ENCODE results near the gene FMOD.

Gene FMOD

DNA sequence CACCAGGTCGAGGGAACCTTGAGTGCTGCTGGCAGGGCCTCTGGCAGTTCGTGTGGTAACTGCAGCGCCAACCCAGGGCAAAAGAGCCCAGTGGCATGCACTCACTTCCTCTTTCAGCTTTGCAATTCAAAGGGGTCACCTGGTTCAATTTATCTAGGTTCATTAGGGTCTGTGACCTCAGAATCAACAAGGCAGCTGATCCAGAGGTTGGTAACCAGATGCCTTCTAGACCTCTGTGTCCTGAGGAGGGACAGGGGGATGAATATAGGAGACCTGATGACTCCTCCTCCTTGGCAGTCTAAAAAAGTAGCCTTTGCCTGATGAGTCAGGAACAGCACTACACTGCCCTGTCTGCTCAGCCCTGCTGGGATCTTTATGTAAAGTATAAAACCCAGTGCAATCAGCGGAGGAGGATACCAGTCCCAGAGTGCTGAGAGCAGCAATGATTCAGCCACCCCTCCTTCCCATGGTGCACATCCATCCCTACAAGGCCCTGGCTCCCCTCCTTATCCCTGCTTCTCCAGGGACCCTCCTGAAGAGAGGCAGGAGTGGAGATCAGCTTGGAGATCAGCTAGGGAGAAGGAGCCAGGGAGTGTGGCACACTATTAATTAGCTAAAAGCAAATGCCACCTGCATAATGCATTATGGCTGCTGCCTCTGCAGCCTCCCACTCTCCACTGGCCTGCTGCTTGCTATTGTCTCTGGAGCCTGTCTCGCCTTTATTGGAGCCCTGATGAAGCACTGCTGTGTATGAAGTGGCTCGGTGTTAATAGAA, 11.2 kb upstream of the FMOD start:
- Histone ChIP-seq H3K9me3 (ENCODE audit: control insufficient read depth, insufficient read depth, low read depth, low read length) (no peaks in the 10 kb centered on the region), H3K27me3 (ENCODE audit: control insufficient read depth, insufficient read depth, low read length) (0 out of 2 replicates have a peak, but pooled peaks cover 4% of the 10 kb centered on the region), H3K4me3 (ENCODE audit: low read depth, low read length) (no peak overlapping the region), H3K4me1 (ENCODE audit: control insufficient read depth, insufficient read depth, low read length) (peaks cover 21% of the 10 kb centered on the region; the same call in 1 of the 2 replicates), H3K9ac (ENCODE audit: low read length) (no peak overlapping the region), H3K27ac (ENCODE audit: low read depth, low read length) (no peak overlapping the region), H3K36me3 (ENCODE audit: control insufficient read depth, insufficient read depth, low read length) (no peaks in the 10 kb centered on the region)

DNA sequence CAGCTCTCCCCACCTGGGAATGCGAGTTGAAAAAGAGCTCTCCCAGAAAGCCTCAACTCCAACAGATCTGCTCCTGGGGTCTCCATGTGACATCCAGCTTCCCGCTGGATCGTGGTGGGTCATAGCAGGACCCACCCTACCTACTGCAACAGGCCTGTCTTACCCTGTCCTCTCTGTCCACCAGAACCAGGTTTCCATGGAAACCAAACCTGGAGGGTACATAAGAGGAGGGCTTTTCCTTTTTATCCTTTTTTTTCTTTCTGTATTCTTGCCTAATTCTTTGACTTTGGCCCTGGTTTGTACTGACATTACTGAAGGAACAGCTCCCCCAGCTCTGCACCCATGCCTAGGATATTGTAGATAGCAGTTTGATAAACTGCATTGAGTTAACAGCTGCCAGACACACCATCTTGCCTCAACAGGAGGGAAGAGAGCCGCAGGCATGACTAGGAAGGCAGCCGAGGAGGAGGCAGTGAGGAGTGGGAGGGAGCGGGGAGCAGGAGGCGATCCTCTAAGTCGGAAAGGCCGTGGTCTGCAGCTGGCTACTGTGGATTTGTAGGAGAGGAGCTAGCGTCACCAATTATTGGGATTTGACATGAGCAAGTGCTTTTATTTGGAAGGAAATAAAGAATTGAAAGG, 9.7 kb upstream of the FMOD start:
- Histone ChIP-seq H3K9ac (ENCODE audit: low read length) (no peak overlapping the region), H3K4me1 (ENCODE audit: control insufficient read depth, insufficient read depth, low read length) (peaks cover 21% of the 10 kb centered on the region; the same call in 1 of the 2 replicates), H3K9me3 (ENCODE audit: control insufficient read depth, insufficient read depth, low read depth, low read length) (no peaks in the 10 kb centered on the region), H3K27me3 (ENCODE audit: control insufficient read depth, insufficient read depth, low read length) (no peaks in the 10 kb centered on the region), H3K27ac (ENCODE audit: low read depth, low read length) (no peak overlapping the region), H3K36me3 (ENCODE audit: control insufficient read depth, insufficient read depth, low read length) (no peaks in the 10 kb centered on the region), H3K4me3 (ENCODE audit: low read depth, low read length) (no peak overlapping the region)

DNA sequence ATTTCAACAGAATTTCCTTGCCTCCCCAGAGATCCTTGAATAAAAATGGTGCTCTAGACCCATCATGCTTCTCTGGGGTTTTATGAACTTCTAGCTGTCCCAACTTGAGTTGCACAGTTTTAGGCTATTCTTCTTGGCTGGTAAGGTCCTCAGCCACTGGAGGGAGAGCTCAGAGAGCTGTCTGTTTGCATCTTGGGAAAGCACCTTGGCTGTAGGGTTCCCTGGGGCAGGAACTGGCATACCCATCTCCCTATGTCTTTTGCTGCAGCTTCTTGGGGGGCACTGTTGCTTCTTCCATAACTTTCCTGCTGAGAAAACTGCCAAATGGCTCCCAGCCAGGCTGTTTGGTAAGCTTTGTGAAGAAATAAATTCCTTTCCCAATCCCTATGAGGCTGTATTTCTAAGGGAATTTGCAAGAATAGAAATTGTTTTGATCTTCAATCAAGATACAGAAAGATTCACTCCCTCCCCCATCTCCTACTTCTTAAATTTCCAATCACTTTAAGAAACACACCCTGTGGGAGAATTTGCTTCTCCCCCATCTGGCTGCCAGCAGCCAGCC, 8.2 kb upstream of the FMOD start:
- Histone ChIP-seq H3K36me3 (ENCODE audit: control insufficient read depth, insufficient read depth, low read length) (no peaks in the 10 kb centered on the region), H3K9me3 (ENCODE audit: control insufficient read depth, insufficient read depth, low read depth, low read length) (no peaks in the 10 kb centered on the region), H3K27me3 (ENCODE audit: control insufficient read depth, insufficient read depth, low read length) (no peaks in the 10 kb centered on the region), H3K4me3 (ENCODE audit: low read depth, low read length) (no peak overlapping the region), H3K9ac (ENCODE audit: low read length) (no peak overlapping the region), H3K27ac (ENCODE audit: low read depth, low read length) (no peak overlapping the region), H3K4me1 (ENCODE audit: control insufficient read depth, insufficient read depth, low read length) (peaks cover 21% of the 10 kb centered on the region; the same call in 1 of the 2 replicates)

DNA sequence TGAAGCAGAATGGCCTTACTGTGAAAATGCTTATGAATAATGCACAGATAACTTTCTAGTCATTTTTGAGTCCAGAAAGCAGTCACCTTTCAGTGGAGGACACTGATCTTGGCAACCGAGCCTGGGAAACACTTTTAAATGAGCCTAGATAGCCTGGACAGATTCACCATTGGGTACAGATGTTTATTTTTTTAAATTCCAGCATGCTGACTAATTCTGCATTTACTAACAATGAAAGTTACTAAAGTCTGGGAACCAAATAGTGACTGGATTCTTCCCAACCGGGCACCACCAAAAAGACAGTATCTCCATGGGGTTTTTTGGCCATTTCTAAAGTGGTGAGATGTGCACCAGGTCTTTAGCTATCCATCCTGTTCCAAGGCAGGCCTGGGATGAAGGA, 3.3 kb upstream of the FMOD start:
- Histone ChIP-seq H3K9me3 (ENCODE audit: control insufficient read depth, insufficient read depth, low read depth, low read length) (no peaks in the 10 kb centered on the region), H3K4me1 (ENCODE audit: control insufficient read depth, insufficient read depth, low read length) (peaks cover 9% of the 10 kb centered on the region; the same call in 1 of the 2 replicates), H3K27ac (ENCODE audit: low read depth, low read length) (no peak overlapping the region), H3K27me3 (ENCODE audit: control insufficient read depth, insufficient read depth, low read length) (peaks cover 6% of the 10 kb centered on the region; the same call in 1 of the 2 replicates), H3K36me3 (ENCODE audit: control insufficient read depth, insufficient read depth, low read length) (no peaks in the 10 kb centered on the region), H3K4me3 (ENCODE audit: low read depth, low read length) (no peak overlapping the region), H3K9ac (ENCODE audit: low read length) (no peak overlapping the region)

DNA sequence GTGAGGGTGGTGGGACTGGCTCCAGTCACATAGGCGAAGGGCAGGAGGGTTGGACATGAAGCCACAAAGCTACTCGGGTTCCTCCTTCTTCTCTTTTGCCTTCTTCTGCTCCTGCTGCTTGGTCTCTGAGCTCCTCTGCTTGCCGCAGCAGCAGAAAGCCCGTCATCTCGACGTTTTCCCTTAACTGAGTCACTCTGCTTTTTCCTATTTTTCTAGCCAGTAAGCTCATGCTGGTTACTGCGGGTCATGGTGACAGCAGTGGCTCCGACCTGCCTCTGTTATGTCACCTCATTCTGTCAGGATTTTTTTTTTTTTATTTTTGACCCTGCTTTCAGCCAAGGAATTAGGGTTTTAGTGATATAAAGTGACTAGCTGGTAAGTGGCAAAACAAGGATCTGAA, 2.6 kb upstream of the FMOD start:
- no peaks in the 10 kb centered on the region for H3K36me3 ChIP-seq (ENCODE audit: control insufficient read depth, insufficient read depth, low read length)
- H3K27me3 ChIP-seq (ENCODE audit: control insufficient read depth, insufficient read depth, low read length): peaks cover 6% of the 10 kb centered on the region; the same call in 1 of the 2 replicates
- no peak overlapping the region for H3K27ac ChIP-seq (ENCODE audit: low read depth, low read length)
- H3K4me3 ChIP-seq (ENCODE audit: low read depth, low read length): no peak overlapping the region
- H3K9me3 ChIP-seq (ENCODE audit: control insufficient read depth, insufficient read depth, low read depth, low read length): no peaks in the 10 kb centered on the region
- H3K9ac ChIP-seq (ENCODE audit: low read length): no peak overlapping the region
- peaks cover 9% of the 10 kb centered on the region; the same call in 1 of the 2 replicates for H3K4me1 ChIP-seq (ENCODE audit: control insufficient read depth, insufficient read depth, low read length)

DNA sequence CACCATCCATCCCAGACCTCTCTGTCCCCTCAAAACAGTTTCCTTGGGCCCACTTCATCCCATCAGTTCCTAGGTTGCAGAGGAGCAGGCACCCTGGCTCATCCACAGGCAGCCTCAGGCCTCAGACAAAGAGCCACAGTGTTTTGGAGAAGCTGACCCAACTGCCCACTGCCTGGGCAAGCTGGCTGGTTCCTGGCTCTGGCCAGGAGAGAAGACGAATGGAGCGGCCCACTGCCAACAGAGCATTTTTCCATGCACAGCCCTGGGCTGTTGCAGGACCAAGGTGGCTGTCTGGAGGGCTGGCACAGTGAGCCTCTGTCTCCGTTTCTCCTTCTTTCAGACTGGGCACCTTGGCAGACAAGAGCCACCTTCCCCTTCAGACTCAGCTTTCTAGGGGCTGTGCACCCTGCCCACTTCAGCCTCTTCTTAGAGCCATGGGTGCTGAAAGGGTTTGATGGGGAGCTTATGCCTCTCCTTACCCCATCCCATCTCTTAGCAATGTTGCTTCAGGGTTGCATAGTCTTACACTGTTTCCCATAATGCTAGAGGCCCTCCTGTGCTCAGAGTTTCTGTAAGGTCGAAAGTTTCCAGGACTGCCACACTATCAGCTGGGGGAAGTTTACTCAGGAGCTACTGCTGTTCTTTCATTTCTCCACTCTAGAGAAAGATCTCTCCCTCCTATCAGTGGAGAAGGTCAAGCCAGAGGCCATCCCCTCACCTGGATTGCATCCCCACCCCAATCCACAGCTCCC, 973 bp downstream of the FMOD start:
- Histone ChIP-seq H3K36me3 (ENCODE audit: control insufficient read depth, insufficient read depth, low read length) (no peaks in the 10 kb centered on the region), H3K4me1 (ENCODE audit: control insufficient read depth, insufficient read depth, low read length) (peaks cover 15% of the 10 kb centered on the region; the same call in 1 of the 2 replicates), H3K27me3 (ENCODE audit: control insufficient read depth, insufficient read depth, low read length) (peaks cover 6% of the 10 kb centered on the region), H3K9me3 (ENCODE audit: control insufficient read depth, insufficient read depth, low read depth, low read length) (no peaks in the 10 kb centered on the region), H3K9ac (ENCODE audit: low read length) (no peak overlapping the region), H3K27ac (ENCODE audit: low read depth, low read length) (no peak overlapping the region), H3K4me3 (ENCODE audit: low read depth, low read length) (no peak overlapping the region)

DNA sequence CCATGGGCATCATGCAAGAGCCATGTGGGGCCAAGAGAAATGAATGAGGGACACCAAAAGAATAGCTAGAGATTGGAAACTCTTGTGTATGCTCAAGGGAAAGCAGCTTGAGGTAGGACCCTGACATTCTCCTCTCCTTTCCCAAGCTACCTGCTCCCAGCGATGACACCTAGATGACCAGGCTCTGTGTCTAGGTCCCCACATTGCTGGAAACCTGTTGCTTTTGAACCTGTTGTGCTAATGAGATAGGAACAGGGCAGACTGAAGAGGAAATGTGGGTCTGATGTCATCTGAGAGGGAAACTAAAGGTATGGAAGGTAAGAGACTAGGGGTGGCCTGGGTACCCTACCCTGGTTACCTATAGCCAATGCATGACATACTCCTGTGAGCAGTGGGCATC, 1.8 kb downstream of the FMOD start:
- Histone ChIP-seq H3K9ac (ENCODE audit: low read length) (no peak overlapping the region), H3K4me3 (ENCODE audit: low read depth, low read length) (no peak overlapping the region), H3K4me1 (ENCODE audit: control insufficient read depth, insufficient read depth, low read length) (peaks cover 15% of the 10 kb centered on the region; the same call in 1 of the 2 replicates), H3K36me3 (ENCODE audit: control insufficient read depth, insufficient read depth, low read length) (no peaks in the 10 kb centered on the region), H3K9me3 (ENCODE audit: control insufficient read depth, insufficient read depth, low read depth, low read length) (no peaks in the 10 kb centered on the region), H3K27ac (ENCODE audit: low read depth, low read length) (no peak overlapping the region), H3K27me3 (ENCODE audit: control insufficient read depth, insufficient read depth, low read length) (peaks cover 6% of the 10 kb centered on the region)

DNA sequence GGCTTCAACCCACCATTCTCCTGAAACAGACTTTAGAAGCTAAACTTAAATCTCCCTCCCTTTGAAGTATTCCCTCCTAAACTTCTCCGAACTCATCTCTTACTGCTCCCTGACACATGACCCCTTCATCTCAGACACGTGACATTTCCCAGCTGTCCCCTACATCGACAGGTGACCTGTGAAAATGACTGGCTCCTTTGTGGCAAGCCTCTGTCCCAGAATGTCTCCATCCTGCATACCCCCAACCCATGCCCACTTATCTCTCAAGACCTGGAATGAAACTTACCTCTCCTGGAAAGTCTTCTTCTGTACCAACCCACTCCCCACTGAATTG, 4.2 kb downstream of the FMOD start:
- Histone ChIP-seq H3K4me1 (ENCODE audit: control insufficient read depth, insufficient read depth, low read length) (peaks cover 21% of the 10 kb centered on the region; the same call in 1 of the 2 replicates), H3K4me3 (ENCODE audit: low read depth, low read length) (no peak overlapping the region), H3K36me3 (ENCODE audit: control insufficient read depth, insufficient read depth, low read length) (no peaks in the 10 kb centered on the region), H3K27me3 (ENCODE audit: control insufficient read depth, insufficient read depth, low read length) (peaks cover 6% of the 10 kb centered on the region), H3K27ac (ENCODE audit: low read depth, low read length) (no peak overlapping the region), H3K9ac (ENCODE audit: low read length) (no peak overlapping the region), H3K9me3 (ENCODE audit: control insufficient read depth, insufficient read depth, low read depth, low read length) (no peaks in the 10 kb centered on the region)

DNA sequence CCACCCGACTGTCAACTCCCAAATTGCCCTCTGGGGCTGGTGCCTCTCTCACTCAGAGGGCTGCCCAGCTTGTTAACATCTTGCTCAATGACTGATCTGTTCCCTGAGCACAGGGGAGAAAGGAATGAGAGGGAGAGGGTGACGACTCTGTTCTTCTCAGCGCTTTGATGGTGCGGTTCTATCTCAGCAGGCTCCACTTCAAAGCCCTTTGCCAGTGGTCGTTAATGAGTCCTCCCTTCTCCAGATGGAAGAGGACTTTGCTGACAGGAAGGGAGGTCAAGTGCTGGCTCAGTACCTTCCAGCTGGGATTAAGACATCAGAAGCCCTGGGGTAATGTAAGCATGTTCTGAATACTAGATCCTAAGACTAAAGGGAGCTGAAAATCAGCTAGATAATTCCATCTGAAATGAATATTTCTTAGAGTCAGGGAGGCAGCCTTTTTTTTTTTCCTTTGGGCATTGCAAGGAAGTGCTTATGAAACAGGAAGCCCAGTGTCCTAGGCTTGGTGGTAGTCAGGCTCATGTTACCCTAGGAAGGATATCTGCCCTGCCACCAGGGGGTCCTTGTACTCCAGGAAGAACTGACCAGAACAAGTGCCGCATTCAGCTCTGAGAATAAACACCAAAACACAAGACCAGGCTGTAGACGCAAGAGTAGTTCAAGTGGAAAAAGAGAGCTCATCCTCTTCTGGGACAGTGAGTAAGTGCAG, 4.7 kb downstream of the FMOD start:
- Histone ChIP-seq H3K27me3 (ENCODE audit: control insufficient read depth, insufficient read depth, low read length) (peaks cover 6% of the 10 kb centered on the region), H3K4me3 (ENCODE audit: low read depth, low read length) (no peak overlapping the region), H3K9ac (ENCODE audit: low read length) (no peak overlapping the region), H3K4me1 (ENCODE audit: control insufficient read depth, insufficient read depth, low read length) (peaks cover 16% of the 10 kb centered on the region; the same call in 1 of the 2 replicates), H3K27ac (ENCODE audit: low read depth, low read length) (no peak overlapping the region), H3K36me3 (ENCODE audit: control insufficient read depth, insufficient read depth, low read length) (no peaks in the 10 kb centered on the region), H3K9me3 (ENCODE audit: control insufficient read depth, insufficient read depth, low read depth, low read length) (no peaks in the 10 kb centered on the region)

DNA sequence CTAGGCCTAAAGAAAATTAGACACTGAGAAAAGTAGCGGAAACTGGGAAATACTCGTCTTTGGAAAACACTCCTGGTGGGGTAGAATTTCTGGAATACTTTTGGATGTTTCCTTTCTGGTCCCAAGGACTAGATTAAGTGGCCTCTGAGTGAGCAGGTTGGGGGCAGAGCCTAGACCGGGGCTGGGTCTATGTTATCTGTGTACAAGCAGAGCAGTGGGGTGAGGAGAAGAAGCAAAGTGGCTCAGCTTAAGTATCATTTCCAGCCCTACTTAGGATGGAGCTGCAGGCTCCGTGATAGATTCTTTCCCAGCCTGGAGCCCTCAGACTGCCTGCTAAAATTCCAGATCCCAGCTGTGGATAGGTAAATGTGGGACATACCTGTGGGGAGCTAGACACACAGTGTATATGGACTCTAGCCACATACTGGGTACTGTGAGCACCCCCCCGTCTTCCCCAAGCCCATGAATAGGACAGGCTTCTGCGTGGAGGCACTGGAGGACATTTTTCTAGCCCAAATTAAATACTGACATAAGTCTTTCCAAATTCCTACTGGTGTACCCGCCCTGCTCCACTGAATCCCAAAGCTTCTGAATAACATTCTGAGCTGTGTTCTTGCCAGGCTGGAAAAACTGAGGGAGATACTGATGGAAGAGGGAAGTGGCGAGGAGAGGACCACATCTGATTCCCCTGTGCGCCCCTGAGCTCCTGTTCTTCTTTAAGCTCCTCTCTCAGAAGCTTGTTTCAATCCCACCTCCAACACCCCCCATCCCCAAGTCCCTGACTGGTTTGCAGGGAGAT, 6.8 kb downstream of the FMOD start:
- Histone ChIP-seq H3K4me3 (ENCODE audit: low read depth, low read length) (no peak overlapping the region), H3K9ac (ENCODE audit: low read length) (no peak overlapping the region), H3K27me3 (ENCODE audit: control insufficient read depth, insufficient read depth, low read length) (peaks cover 4% of the 10 kb centered on the region; the same call in 1 of the 2 replicates), H3K27ac (ENCODE audit: low read depth, low read length) (no peak overlapping the region), H3K9me3 (ENCODE audit: control insufficient read depth, insufficient read depth, low read depth, low read length) (no peaks in the 10 kb centered on the region), H3K36me3 (ENCODE audit: control insufficient read depth, insufficient read depth, low read length) (no peaks in the 10 kb centered on the region), H3K4me1 (ENCODE audit: control insufficient read depth, insufficient read depth, low read length) (peaks cover 21% of the 10 kb centered on the region; the same call in 1 of the 2 replicates)
